H7 (cell line): Measurements from ENCODE around the gene MACF1. TPM values are rescaled to one million over a fixed set of nuclear protein-coding genes. Genes with fewer than 3 reads are reported as not detected.
"Not testable (repeated sequence)": the region's sequence is repeated elsewhere in the genome, so short reads cannot be mapped to it uniquely, and the experiment has no call there.

Source experiments
- DNase-seq: peaks from one replicate; pipeline ENCODE4 v3.0.0; 2012
- H3K27me3 ChIP-seq: 2 replicates; pipeline ENCODE4 v1.6.0; 2011; ENCODE audit warnings: mild to moderate bottlenecking, low read length; ENCODE audit not compliant: control insufficient read depth, insufficient read depth
- H3K36me3 ChIP-seq: replicated peaks from 2 replicates; pipeline ENCODE4 v1.5.1; 2011; ENCODE audit warnings: low read length; ENCODE audit not compliant: control insufficient read depth, insufficient read depth
- H3K4me3 ChIP-seq: 2 replicates; pipeline ENCODE4 v1.5.1; 2011; ENCODE audit warnings: low read depth, mild to moderate bottlenecking, control low read depth, low read length, moderate library complexity; ENCODE audit not compliant: insufficient read depth
- total RNA-seq: library from RNA; depleted of rRNA; stranded (reverse); fragments of >200 nt; shearing (Covaris generic); gene quantifications from 2 replicates; pipeline ENCODE4 v1.2.3, GENCODE V29; 2014

MACF1 gene
- total RNA-seq, 1 experiment from 2014 or later, result 102 TPM

GRCh38 chr1:39194398-39195051, 10.0 kb upstream of the MACF1 start:
- H3K27me3 ChIP-seq, result no peaks in the 10 kb centered on the region
- no peak for DNase-seq
- H3K4me3 ChIP-seq, result no peak overlapping the region
- no peaks in the 10 kb centered on the region for H3K36me3 ChIP-seq

GRCh38 chr1:39195166-39196111, 9.1 kb upstream of the MACF1 start:
- no peaks in the 10 kb centered on the region for H3K36me3 ChIP-seq
- H3K4me3 ChIP-seq, result no peak overlapping the region
- H3K27me3 ChIP-seq, result no peaks in the 10 kb centered on the region
- no peak for DNase-seq

GRCh38 chr1:39196244-39197215, 8.0 kb upstream of the MACF1 start:
- DNase-seq, result no peak
- H3K4me3 ChIP-seq, result no peak overlapping the region

GRCh38 chr1:39199593-39199992, 4.9 kb upstream of the MACF1 start:
- no peak for DNase-seq
- no peaks in the 10 kb centered on the region for H3K27me3 ChIP-seq
- no peak overlapping the region for H3K4me3 ChIP-seq
- H3K36me3 ChIP-seq, result no peaks in the 10 kb centered on the region

More at GRCh38 chr1:39196244-39197215, 8.0 kb upstream of the MACF1 start:
- H3K27me3 ChIP-seq, result no peaks in the 10 kb centered on the region
- H3K36me3 ChIP-seq, result no peaks in the 10 kb centered on the region

- H3K4me3 ChIP-seq, result no peak overlapping the region
- H3K27me3 ChIP-seq, result no peaks in the 10 kb centered on the region
- no peak for DNase-seq
- no peaks in the 10 kb centered on the region for H3K36me3 ChIP-seq
Measured at GRCh38 chr1:39205102-39205780, 746 bp downstream of the MACF1 start.

- H3K4me3 ChIP-seq, result no peak overlapping the region
- H3K36me3 ChIP-seq, result no peaks in the 10 kb centered on the region
- no peak for DNase-seq
- H3K27me3 ChIP-seq, result no peaks in the 10 kb centered on the region
Measured at GRCh38 chr1:39205781-39206464, 1.4 kb downstream of the MACF1 start.

GRCh38 chr1:39208360-39208759, 3.9 kb downstream of the MACF1 start:
- H3K4me3 ChIP-seq, H3K36me3 ChIP-seq, DNase-seq, H3K27me3 ChIP-seq: not testable (repeated sequence)

- DNase-seq, result no peak
- Histone ChIP-seq H3K4me3 (no peak overlapping the region), H3K36me3 (no peaks in the 10 kb centered on the region), H3K27me3 (no peaks in the 10 kb centered on the region)
Measured at GRCh38 chr1:39210649-39211048, 6.2 kb downstream of the MACF1 start.

GRCh38 chr1:39212499-39212898, 8.0 kb downstream of the MACF1 start:
- no peak overlapping the region for H3K4me3 ChIP-seq
- H3K36me3 ChIP-seq, result no peaks in the 10 kb centered on the region
- no peak for DNase-seq
- no peaks in the 10 kb centered on the region for H3K27me3 ChIP-seq

- Histone ChIP-seq H3K27me3 (no peaks in the 10 kb centered on the region), H3K4me3 (no peak overlapping the region), H3K36me3 (no peaks in the 10 kb centered on the region)
- no peak for DNase-seq
Measured at GRCh38 chr1:39213511-39214002, 9.1 kb downstream of the MACF1 start.

GRCh38 chr1:39214021-39214713, 9.7 kb downstream of the MACF1 start:
- Histone ChIP-seq H3K36me3 (no peaks in the 10 kb centered on the region), H3K4me3 (no peak overlapping the region)
- no peak for DNase-seq

GRCh38 chr1:39214714-39214997, 10.2 kb downstream of the MACF1 start:
- H3K4me3 ChIP-seq, result no peak overlapping the region
- H3K27me3 ChIP-seq, result no peaks in the 10 kb centered on the region
- no peaks in the 10 kb centered on the region for H3K36me3 ChIP-seq
- no peak for DNase-seq

More at GRCh38 chr1:39214021-39214713, 9.7 kb downstream of the MACF1 start:
- H3K27me3 ChIP-seq, result no peaks in the 10 kb centered on the region
